ENCODE results near the gene SLX4IP.

DNA sequence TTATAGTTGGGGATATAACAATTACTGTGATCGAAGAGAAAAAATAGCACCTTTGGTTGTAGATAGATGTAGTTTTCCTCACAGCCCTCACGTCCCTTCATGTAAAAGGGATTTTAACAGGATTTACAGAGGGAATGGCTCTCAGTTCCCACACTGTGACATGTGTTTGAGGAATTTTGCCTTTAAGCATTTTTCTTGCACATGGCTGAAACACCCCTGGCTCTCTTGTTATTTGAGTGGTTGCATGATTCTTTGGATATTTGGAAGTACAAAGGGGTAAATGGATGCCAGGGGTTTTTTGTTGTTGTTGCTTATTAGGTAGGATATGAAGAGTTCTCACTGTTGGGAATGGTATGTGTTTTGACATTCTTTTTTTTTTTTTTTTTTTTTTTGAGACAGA is 190.5 kb downstream of the SLX4IP start:
- TF ChIP-seq CTCF (IDR thresholded peaks at IDR 0.05) (no peak), POLR2AphosphoS5 (IDR thresholded peaks at IDR 0.05) (no peak)
